Measurements from ENCODE around the gene ABRACL.

- TF ChIP-seq POLR2A (IDR thresholded peaks at IDR 0.05; ENCODE audit: low read depth, low read length), result no peak
- no peak for TF ChIP-seq CTCF (IDR thresholded peaks at IDR 0.05; ENCODE audit: extremely low read depth in 1 of 2, insufficient read depth in 1 of 2, low read depth in 1 of 2, low read length in 2 of 2)
- no peak for TF ChIP-seq POLR2AphosphoS5 (IDR thresholded peaks at IDR 0.05; ENCODE audit: insufficient read depth, low read depth, low read length)
- no peak for TF ChIP-seq EZH2 (IDR thresholded peaks at IDR 0.05; ENCODE audit: borderline replicate concordance, low read depth, low read length, severe bottlenecking)
- no peak for TF ChIP-seq FOS (IDR thresholded peaks at IDR 0.05; ENCODE audit: borderline replicate concordance, insufficient read depth, low read length)
- TF ChIP-seq JUN (IDR thresholded peaks at IDR 0.05; ENCODE audit: borderline replicate concordance, insufficient read depth, insufficient read length, low read depth), result no peak
- TF ChIP-seq MAX (IDR thresholded peaks at IDR 0.05; ENCODE audit: insufficient read depth, insufficient read length), result no peak
These were observed 24.8 kb upstream of the ABRACL start for GRCh38 chr6:139003751-139004150.
